Subcutaneous abdominal adipose tissue (tissue), 5 donors: ENCODE data around the gene CPO.
"Not testable (repeated sequence)": the region's sequence is repeated elsewhere in the genome, so short reads cannot be mapped to it uniquely, and the experiment has no call there.

Source experiments
- H3K27ac ChIP-seq: one replicate; pipeline ENCODE4 v1.7.0; 2013; ENCODE audit warnings: low read depth, mild to moderate bottlenecking, inconsistent platforms, low read length, moderate library complexity
- H3K27me3 ChIP-seq, 5 donors: one replicate each; pipeline ENCODE4 v1.7.0; 2013; ENCODE audit warnings: low read length in 5 of 5, inconsistent platforms in 1 of 5; ENCODE audit not compliant: control insufficient read depth in 5 of 5, insufficient read depth in 4 of 5
- H3K36me3 ChIP-seq, 5 donors: one replicate each; pipeline ENCODE4 v1.7.0; 2013; ENCODE audit warnings: low read length in 5 of 5; ENCODE audit not compliant: control insufficient read depth in 5 of 5, insufficient read depth in 5 of 5
- H3K4me1 ChIP-seq, 5 donors: one replicate each; pipeline ENCODE4 v1.7.0; 2013; ENCODE audit warnings: low read length in 5 of 5, mild to moderate bottlenecking in 3 of 5, moderate library complexity in 1 of 5; ENCODE audit not compliant: control insufficient read depth in 5 of 5, insufficient read depth in 5 of 5
- H3K4me3 ChIP-seq, 5 donors: one replicate each; pipeline ENCODE4 v1.7.0; 2013; ENCODE audit warnings: low read length in 5 of 5, low read depth in 1 of 5
- H3K9ac ChIP-seq, 5 donors: one replicate each; pipeline ENCODE4 v1.7.0; 2013; ENCODE audit warnings: low read length in 5 of 5, mild to moderate bottlenecking in 4 of 5, moderate library complexity in 3 of 5
- H3K9me3 ChIP-seq, 5 donors: one replicate each; pipeline ENCODE4 v1.7.0; 2013; ENCODE audit warnings: low read length in 5 of 5; ENCODE audit not compliant: control insufficient read depth in 5 of 5
- donor health status: healthy.
- donor health status: healthy.
- donor health status: healthy.
- donor health status: healthy.
- donor health status: healthy.

CPO gene

GRCh38 chr2:206937555-206937954, 1.8 kb upstream of the CPO start:
- Histone ChIP-seq H3K27ac (no peak overlapping the region), H3K4me1 (peaks cover 0 to 15% (median 0%) of the 10 kb centered on the region in 5 donors), H3K4me3 (no peak overlapping the region), H3K9me3 (no peaks in the 10 kb centered on the region), H3K9ac (no peak overlapping the region), H3K36me3 (no peaks in the 10 kb centered on the region), H3K27me3 (no peaks in the 10 kb centered on the region)

- Histone ChIP-seq H3K27ac (no peak overlapping the region), H3K36me3 (no peaks in the 10 kb centered on the region), H3K4me1 (peaks cover 0 to 15% (median 0%) of the 10 kb centered on the region in 5 donors), H3K27me3 (no peaks in the 10 kb centered on the region), H3K4me3 (no peak overlapping the region), H3K9me3 (no peaks in the 10 kb centered on the region), H3K9ac (no peak overlapping the region)
Observed at GRCh38 chr2:206940546-206940945, 1.2 kb downstream of the CPO start.

GRCh38 chr2:206942592-206943478, 3.5 kb downstream of the CPO start:
- no peaks in the 10 kb centered on the region for H3K27me3 ChIP-seq
- no peaks in the 10 kb centered on the region for H3K36me3 ChIP-seq
- H3K9me3 ChIP-seq = peaks cover 0 to 9% (median 6%) of the 10 kb centered on the region in 5 donors
- no peak overlapping the region for H3K4me3 ChIP-seq
- H3K9ac ChIP-seq = no peak overlapping the region
- H3K27ac ChIP-seq = no peak overlapping the region
- no peaks in the 10 kb centered on the region for H3K4me1 ChIP-seq

GRCh38 chr2:206953404-206953803, 14.1 kb downstream of the CPO start:
- peaks cover 0 to 12% (median 2%) of the 10 kb centered on the region in 5 donors for H3K4me1 ChIP-seq
- not testable (repeated sequence) for H3K4me3 ChIP-seq, H3K9ac ChIP-seq, H3K27me3 ChIP-seq, H3K9me3 ChIP-seq, H3K36me3 ChIP-seq, H3K27ac ChIP-seq

GRCh38 chr2:206955253-206955652, 15.9 kb downstream of the CPO start:
- Histone ChIP-seq H3K9me3 (peaks cover 0 to 5% (median 0%) of the 10 kb centered on the region in 5 donors), H3K27ac (no peak overlapping the region), H3K4me1 (peaks cover 0 to 12% (median 2%) of the 10 kb centered on the region in 5 donors), H3K36me3 (no peaks in the 10 kb centered on the region), H3K4me3 (no peak overlapping the region), H3K9ac (no peak overlapping the region), H3K27me3 (no peaks in the 10 kb centered on the region)

GRCh38 chr2:206958261-206958660, 18.9 kb downstream of the CPO start:
- no peak overlapping the region for H3K27ac ChIP-seq
- peaks cover 0 to 5% (median 0%) of the 10 kb centered on the region in 5 donors for H3K9me3 ChIP-seq
- H3K36me3 ChIP-seq = no peaks in the 10 kb centered on the region
- peaks cover 0 to 12% (median 2%) of the 10 kb centered on the region in 5 donors for H3K4me1 ChIP-seq
- no peaks in the 10 kb centered on the region for H3K27me3 ChIP-seq
- no peak overlapping the region for H3K9ac ChIP-seq
- H3K4me3 ChIP-seq = no peak overlapping the region

- Histone ChIP-seq H3K27me3 (no peaks in the 10 kb centered on the region), H3K9ac (no peak overlapping the region), H3K9me3 (no peaks in the 10 kb centered on the region), H3K4me1 (peaks cover 3 to 9% (median 4%) of the 10 kb centered on the region in 5 donors), H3K27ac (no peak overlapping the region), H3K36me3 (no peaks in the 10 kb centered on the region), H3K4me3 (no peak overlapping the region)
Observed at GRCh38 chr2:206962966-206963365, 23.6 kb downstream of the CPO start.

- peak overlapping the region; percentile 28 for H3K27ac ChIP-seq
- peaks cover 5 to 28% (median 23%) of the 10 kb centered on the region in 5 donors for H3K4me1 ChIP-seq
- H3K9ac ChIP-seq = no peak overlapping the region
- H3K9me3 ChIP-seq = no peaks in the 10 kb centered on the region
- no peaks in the 10 kb centered on the region for H3K36me3 ChIP-seq
- H3K4me3 ChIP-seq = no peak overlapping the region
- H3K27me3 ChIP-seq = no peaks in the 10 kb centered on the region
Observed at GRCh38 chr2:206968134-206969086, 29.1 kb downstream of the CPO start.

- H3K4me1 ChIP-seq = peaks cover 5 to 28% (median 23%) of the 10 kb centered on the region in 5 donors
- no peaks in the 10 kb centered on the region for H3K36me3 ChIP-seq
- no peak overlapping the region for H3K4me3 ChIP-seq
- H3K9ac ChIP-seq = no peak overlapping the region
- H3K9me3 ChIP-seq = no peaks in the 10 kb centered on the region
- H3K27ac ChIP-seq = peak overlapping the region; percentile 28
- H3K27me3 ChIP-seq = no peaks in the 10 kb centered on the region
Observed at GRCh38 chr2:206969192-206969591, 29.9 kb downstream of the CPO start.
